Trophoblast cell (in vitro differentiated cells and primary cell): ENCODE results near the gene OR11G2. TPM values are rescaled to one million over a fixed set of nuclear protein-coding genes. Genes with fewer than 3 reads are reported as not detected.
A peak's percentile ranks its signal among the peaks of the same experiment; 100 is the strongest.

ENCODE experiments used
- DNase-seq, 2 donors: peaks; one replicate each; pipeline ENCODE4 v3.0.0-alpha.2; 2016
- H2AFZ ChIP-seq: 2 replicates; pipeline ENCODE4 v1.6.1; 2013; ENCODE audit warnings: low read length, moderate library complexity, mild to moderate bottlenecking; ENCODE audit not compliant: insufficient read depth, poor library complexity
- H2AK5ac ChIP-seq: 2 replicates; pipeline ENCODE4 v1.6.1; 2013; ENCODE audit warnings: mild to moderate bottlenecking, low read length
- H2BK120ac ChIP-seq: 2 replicates; pipeline ENCODE4 v1.6.1; 2013; ENCODE audit warnings: low read length, mild to moderate bottlenecking, moderate library complexity; ENCODE audit not compliant: insufficient read depth, poor library complexity
- H2BK12ac ChIP-seq: 2 replicates; pipeline ENCODE4 v1.6.1; 2013; ENCODE audit warnings: mild to moderate bottlenecking, low read length, moderate library complexity
- H2BK5ac ChIP-seq: 2 replicates; pipeline ENCODE4 v1.6.1; 2013; ENCODE audit warnings: low read length, low read depth, moderate library complexity, mild to moderate bottlenecking; ENCODE audit not compliant: poor library complexity
- H3K14ac ChIP-seq: 2 replicates; pipeline ENCODE4 v1.6.1; 2013; ENCODE audit warnings: mild to moderate bottlenecking, low read length
- H3K18ac ChIP-seq: 2 replicates; pipeline ENCODE4 v1.6.1; 2013; ENCODE audit warnings: mild to moderate bottlenecking, low read length
- H3K23ac ChIP-seq: 2 replicates; pipeline ENCODE4 v1.6.1; 2013; ENCODE audit warnings: low read length
- H3K27ac ChIP-seq: 2 replicates; pipeline ENCODE4 v1.5.1; 2013; ENCODE audit warnings: low read depth, mild to moderate bottlenecking, inconsistent platforms, low read length, moderate library complexity
- H3K27me3 ChIP-seq: 2 replicates; pipeline ENCODE4 v1.6.1; 2013; ENCODE audit warnings: inconsistent platforms, mild to moderate bottlenecking, low read length, moderate library complexity; ENCODE audit not compliant: insufficient read depth
- H3K36me3 ChIP-seq, 2 experiments: 1 replicate in 1 of 2; 2 replicates in 1 of 2; pipeline ENCODE4 v1.6.1; 2013; ENCODE audit warnings: low read length in 2 of 2, mild to moderate bottlenecking in 2 of 2, moderate library complexity in 1 of 2; ENCODE audit not compliant: insufficient read depth in 2 of 2, control insufficient read depth in 1 of 2
- H3K4ac ChIP-seq: 2 replicates; pipeline ENCODE4 v1.6.1; 2013; ENCODE audit warnings: low read depth, mild to moderate bottlenecking, low read length, moderate library complexity
- H3K4me1 ChIP-seq, 2 experiments: 1 replicate in 1 of 2; 2 replicates in 1 of 2; pipeline ENCODE4 v1.6.1; 2013; ENCODE audit warnings: low read length in 2 of 2, mild to moderate bottlenecking in 2 of 2, moderate library complexity in 1 of 2; ENCODE audit not compliant: insufficient read depth in 2 of 2, control insufficient read depth in 1 of 2
- H3K4me2 ChIP-seq: 2 replicates; pipeline ENCODE4 v1.6.1; 2013; ENCODE audit warnings: inconsistent platforms, mild to moderate bottlenecking, low read length, moderate library complexity
- H3K4me3 ChIP-seq: 2 replicates; pipeline ENCODE4 v1.5.1; 2013; ENCODE audit warnings: mild to moderate bottlenecking, low read depth, low read length, inconsistent platforms
- H3K79me1 ChIP-seq: one replicate; pipeline ENCODE4 v1.6.1; 2013; ENCODE audit warnings: low read length
- H3K79me2 ChIP-seq: 2 replicates; pipeline ENCODE4 v1.6.1; 2013; ENCODE audit warnings: low read length, mild to moderate bottlenecking; ENCODE audit not compliant: control insufficient read depth, insufficient read depth, poor library complexity
- H3K9ac ChIP-seq: 2 replicates; pipeline ENCODE4 v1.6.1; 2013; ENCODE audit warnings: mild to moderate bottlenecking, low read length
- H3K9me3 ChIP-seq: 2 replicates; pipeline ENCODE4 v1.6.1; 2013; ENCODE audit warnings: low read depth, mild to moderate bottlenecking, control low read depth, inconsistent platforms, low read length; ENCODE audit not compliant: insufficient read depth
- H4K12ac ChIP-seq: 2 replicates; pipeline ENCODE4 v1.6.1; 2013; ENCODE audit warnings: low read depth, mild to moderate bottlenecking, low read length, moderate library complexity
- H4K8ac ChIP-seq: 2 replicates; pipeline ENCODE4 v1.6.1; 2013; ENCODE audit warnings: low read depth, mild to moderate bottlenecking, low read length, moderate library complexity
- H4K91ac ChIP-seq: one replicate; pipeline ENCODE4 v1.6.1; 2013; ENCODE audit warnings: low read depth, mild to moderate bottlenecking, low read length, moderate library complexity
- WGBS: extraction: QIAGEN DNeasy Blood & Tissue Kit; methylation state at CpG from one replicate; pipeline ENCODE4 v1.1.7; 2013; ENCODE audit warnings: missing lambda C conversion rate; ENCODE audit not compliant: insufficient read length, insufficient coverage; ENCODE audit errors: extremely low coverage; 5-methylcytosine and 5-hydroxymethylcytosine counted together
- polyA plus RNA-seq: library from polyadenylated mRNA; stranded (reverse); fragments of 200-250 nt; gene quantifications from 2 replicates; pipeline ENCODE4 v1.2.3, GENCODE V29; 2013

Gene OR11G2, protein sequence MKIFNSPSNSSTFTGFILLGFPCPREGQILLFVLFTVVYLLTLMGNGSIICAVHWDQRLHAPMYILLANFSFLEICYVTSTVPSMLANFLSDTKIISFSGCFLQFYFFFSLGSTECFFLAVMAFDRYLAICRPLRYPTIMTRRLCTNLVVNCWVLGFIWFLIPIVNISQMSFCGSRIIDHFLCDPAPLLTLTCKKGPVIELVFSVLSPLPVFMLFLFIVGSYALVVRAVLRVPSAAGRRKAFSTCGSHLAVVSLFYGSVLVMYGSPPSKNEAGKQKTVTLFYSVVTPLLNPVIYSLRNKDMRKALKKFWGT
- polyA plus RNA-seq, result not detected in 2 replicates

DNA sequence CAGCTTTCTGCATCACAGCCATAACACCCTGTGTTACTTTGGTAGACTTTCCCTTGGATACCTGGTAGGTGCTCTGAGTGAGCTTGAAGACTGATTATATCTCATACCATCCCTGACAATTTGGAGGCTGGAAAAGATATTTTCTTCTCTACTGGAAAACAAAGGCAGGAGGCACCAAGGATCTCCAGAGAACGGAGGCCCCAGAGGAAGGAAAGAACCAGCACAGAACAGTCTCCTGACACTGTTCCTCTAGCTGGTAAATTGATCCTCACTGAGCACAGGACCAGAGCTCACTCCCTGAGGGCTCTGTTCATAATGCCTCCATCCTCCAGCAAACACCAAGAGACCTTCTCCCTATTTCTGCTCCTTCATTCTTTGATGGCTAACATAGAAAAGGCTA, at the start of gene OR11G2:
OR11G2 (plus strand) TSS at position 301 of the 400 bp plus-strand sequence. CDS start 6,542 bp downstream, outside the sequence.
- H3K9me3 ChIP-seq, result peaks cover 13% of the 10 kb centered on the region
- H3K4ac ChIP-seq, result no peak within 1 kb of the TSS
- no peak within 1 kb of the TSS for H3K14ac ChIP-seq
- H4K91ac ChIP-seq, result no peak within 1 kb of the TSS
- H3K18ac ChIP-seq, result no peak within 1 kb of the TSS
- no peak within 1 kb of the TSS for H4K8ac ChIP-seq
- H3K9ac ChIP-seq, result no peak within 1 kb of the TSS
- no peaks in the 10 kb centered on the region for H3K79me2 ChIP-seq
- no peak within 1 kb of the TSS for H4K12ac ChIP-seq
- H3K27ac ChIP-seq, result no peak within 1 kb of the TSS
- H3K79me1 ChIP-seq, result no peaks in the 10 kb centered on the region
- H3K36me3 ChIP-seq, result no peaks in the 10 kb centered on the region
- DNase-seq, result no peak
- WGBS, result no CpG with 5 or more reads among the region's 1 CpG
- no peak within 1 kb of the TSS for H2AFZ ChIP-seq
- no peak within 1 kb of the TSS for H2BK5ac ChIP-seq
- no peak within 1 kb of the TSS for H3K4me2 ChIP-seq
- H2AK5ac ChIP-seq, result no peak within 1 kb of the TSS
- no peak within 1 kb of the TSS for H2BK120ac ChIP-seq
- no peak within 1 kb of the TSS for H3K4me3 ChIP-seq
- no peak within 1 kb of the TSS for H3K23ac ChIP-seq
- H3K4me1 ChIP-seq, result no peaks in the 10 kb centered on the region
- no peaks in the 10 kb centered on the region for H3K27me3 ChIP-seq
- H2BK12ac ChIP-seq, result no peak within 1 kb of the TSS

DNA sequence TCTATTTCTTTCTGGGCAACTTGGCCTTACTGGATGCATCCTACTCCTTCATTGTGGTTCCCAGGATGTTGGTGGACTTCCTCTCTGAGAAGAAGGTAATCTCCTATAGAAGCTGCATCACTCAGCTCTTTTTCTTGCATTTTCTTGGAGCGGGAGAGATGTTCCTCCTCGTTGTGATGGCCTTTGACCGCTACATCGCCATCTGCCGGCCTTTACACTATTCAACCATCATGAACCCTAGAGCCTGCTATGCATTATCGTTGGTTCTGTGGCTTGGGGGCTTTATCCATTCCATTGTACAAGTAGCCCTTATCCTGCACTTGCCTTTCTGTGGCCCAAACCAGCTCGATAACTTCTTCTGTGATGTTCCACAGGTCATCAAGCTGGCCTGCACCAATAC, 46.8 kb upstream of the OR11G2 start:
- Histone ChIP-seq H2BK5ac (no peak overlapping the region), H3K4ac (no peak overlapping the region), H2BK120ac (no peak overlapping the region), H3K27me3 (no peaks in the 10 kb centered on the region), H3K9ac (no peak overlapping the region), H4K8ac (no peak overlapping the region), H4K12ac (no peak overlapping the region), H4K91ac (no peak overlapping the region), H2BK12ac (no peak overlapping the region), H2AFZ (no peak overlapping the region), H3K18ac (no peak overlapping the region), H3K23ac (no peak overlapping the region), H3K9me3 (peaks cover 7% of the 10 kb centered on the region), H3K4me1 (no peaks in the 10 kb centered on the region), H2AK5ac (no peak overlapping the region), H3K4me2 (no peak overlapping the region), H3K79me2 (no peaks in the 10 kb centered on the region), H3K14ac (no peak overlapping the region), H3K79me1 (no peaks in the 10 kb centered on the region), H3K4me3 (peak overlapping the region; percentile 6), H3K36me3 (no peaks in the 10 kb centered on the region), H3K27ac (no peak overlapping the region)
- peak in 1 of 2 donors; percentile 3 for DNase-seq
- no CpG with 5 or more reads among the region's 7 CpGs for WGBS

DNA sequence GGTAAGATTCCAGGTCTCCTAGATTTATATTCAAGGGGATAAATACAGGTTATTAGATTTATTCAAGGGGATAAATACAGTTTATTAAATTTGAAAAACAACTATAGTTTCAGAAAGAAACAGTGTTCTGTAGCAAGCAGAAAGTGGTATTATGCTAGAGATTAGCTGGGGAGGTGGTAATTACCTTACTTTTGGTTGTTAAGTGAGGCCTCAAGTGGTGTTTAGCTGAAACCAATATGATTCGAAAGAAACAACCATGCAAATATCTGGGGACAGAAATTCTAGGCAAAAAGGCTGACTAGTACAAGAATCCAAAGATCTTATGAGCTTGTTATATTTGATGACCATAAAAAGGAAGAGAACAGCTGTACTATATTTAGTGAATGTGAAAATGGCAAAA, 45.9 kb upstream of the OR11G2 start:
- H3K79me1 ChIP-seq, result no peaks in the 10 kb centered on the region
- no peak overlapping the region for H4K8ac ChIP-seq
- H2BK12ac ChIP-seq, result no peak overlapping the region
- no peak overlapping the region for H3K23ac ChIP-seq
- no peak overlapping the region for H4K12ac ChIP-seq
- no peak overlapping the region for H2AK5ac ChIP-seq
- no peaks in the 10 kb centered on the region for H3K4me1 ChIP-seq
- no peak overlapping the region for H4K91ac ChIP-seq
- no peaks in the 10 kb centered on the region for H3K36me3 ChIP-seq
- no peak overlapping the region for H3K4me3 ChIP-seq
- no peaks in the 10 kb centered on the region for H3K79me2 ChIP-seq
- H3K18ac ChIP-seq, result no peak overlapping the region
- H3K27ac ChIP-seq, result no peak overlapping the region
- WGBS, result no CpG with 5 or more reads among the region's 1 CpG
- H3K4me2 ChIP-seq, result no peak overlapping the region
- no peak overlapping the region for H3K4ac ChIP-seq
- no peak overlapping the region for H2BK120ac ChIP-seq
- DNase-seq, result no peak
- H3K9ac ChIP-seq, result no peak overlapping the region
- no peak overlapping the region for H3K14ac ChIP-seq
- H2BK5ac ChIP-seq, result no peak overlapping the region
- H2AFZ ChIP-seq, result no peak overlapping the region
- H3K27me3 ChIP-seq, result no peaks in the 10 kb centered on the region
- H3K9me3 ChIP-seq, result peaks cover 7% of the 10 kb centered on the region

DNA sequence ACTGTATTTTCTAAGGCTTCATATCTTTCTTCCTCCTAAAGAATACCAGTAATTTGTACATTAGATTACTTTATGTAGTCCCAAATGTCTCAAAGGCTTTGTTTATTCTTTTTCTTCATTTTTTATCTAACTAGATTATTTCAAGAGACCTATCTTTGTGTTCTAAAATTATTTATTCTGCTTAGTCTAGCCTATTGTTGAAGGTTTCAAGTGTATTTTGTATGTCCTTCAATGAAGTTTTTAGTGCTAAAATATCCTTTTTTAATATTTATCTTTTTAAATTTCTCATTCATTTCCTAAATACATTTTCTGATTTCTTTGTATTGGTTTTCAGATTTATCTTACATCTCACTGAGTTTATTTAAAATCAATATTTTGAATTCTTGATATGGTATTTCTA, 26.2 kb upstream of the OR11G2 start:
- Histone ChIP-seq H3K36me3 (no peaks in the 10 kb centered on the region), H4K91ac (no peak overlapping the region), H2BK5ac (no peak overlapping the region), H3K18ac (no peak overlapping the region), H2BK12ac (no peak overlapping the region), H3K27ac (no peak overlapping the region), H3K4me3 (no peak overlapping the region), H3K27me3 (no peaks in the 10 kb centered on the region), H3K79me2 (no peaks in the 10 kb centered on the region), H3K9ac (no peak overlapping the region), H4K8ac (no peak overlapping the region), H3K4me2 (no peak overlapping the region), H3K14ac (no peak overlapping the region), H2AK5ac (no peak overlapping the region), H3K79me1 (no peaks in the 10 kb centered on the region), H2BK120ac (no peak overlapping the region), H3K4me1 (no peaks in the 10 kb centered on the region), H3K9me3 (peaks cover 9% of the 10 kb centered on the region), H4K12ac (no peak overlapping the region), H2AFZ (no peak overlapping the region), H3K23ac (no peak overlapping the region), H3K4ac (no peak overlapping the region)
- no peak for DNase-seq
